Activated CD8-positive, alpha-beta memory T cell treated with anti-CD3 and anti-CD28 coated beads for 36 hours (primary cell): Measurements from ENCODE around the gene DHX9. TPM values are rescaled to one million over a fixed set of nuclear protein-coding genes. Genes with fewer than 3 reads are reported as not detected.
"Not testable (repeated sequence)": the region's sequence is repeated elsewhere in the genome, so short reads cannot be mapped to it uniquely, and the experiment has no call there.

Experiments used
- CTCF ChIA-PET: fragments of 350-600 bp; sonication (Branson Sonifier 250); formaldehyde crosslinking; loops from one replicate; lab custom pipeline; 2021; ENCODE audit warnings: antibody characterized with exemption; lab: Charles Lee
- POLR2A ChIA-PET: fragments of 350-600 bp; sonication (Branson Sonifier 250); formaldehyde crosslinking; loops from one replicate; lab custom pipeline; 2021; ENCODE audit warnings: antibody characterized with exemption; lab: Charles Lee
- total RNA-seq, 2 experiments: library from RNA; stranded (reverse); gene quantifications; one replicate each; pipeline ENCODE4 v1.2.3, GENCODE V29; 2021

DHX9 gene
- total RNA-seq, 2 experiments from 2014 or later = 335 to 338 TPM

- POLR2A ChIA-PET = no interaction called here
Measured at GRCh38 chr1:182877842-182878241, 38.7 kb downstream of the DHX9 start.

GRCh38 chr1:182884872-182885271 is 45.7 kb downstream of the DHX9 start:
- ChIA-PET CTCF (no interaction called here), POLR2A (no interaction called here)

More at GRCh38 chr1:182877842-182878241, 38.7 kb downstream of the DHX9 start:
- CTCF ChIA-PET = no interaction called here

DNA sequence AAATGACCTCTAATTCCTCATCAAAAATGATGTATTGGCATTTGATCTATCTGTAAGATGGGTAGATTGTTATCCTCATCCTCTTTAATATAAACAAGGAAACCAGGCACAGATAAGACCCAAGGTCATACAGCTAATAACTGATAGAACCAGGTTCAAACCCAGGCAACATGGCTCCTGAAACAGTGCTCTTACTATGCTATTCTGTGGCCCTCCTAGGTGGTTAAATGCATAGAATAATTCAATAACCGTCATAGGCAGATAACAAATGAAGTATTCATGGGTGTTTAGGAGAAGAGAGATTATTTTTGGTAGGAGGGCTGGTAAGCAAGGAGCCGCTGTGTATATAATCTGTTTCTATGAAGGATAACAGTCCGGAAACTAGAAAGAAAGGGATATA is 46.4 kb downstream of the DHX9 start:
- CTCF ChIA-PET = no interaction called here
- POLR2A ChIA-PET = no interaction called here

- ChIA-PET CTCF (no interaction called here), POLR2A (no interaction called here)
Measured at GRCh38 chr1:182886985-182887384, 47.8 kb downstream of the DHX9 start.

- ChIA-PET POLR2A (interaction anchor here (0.8 kb wide), 1 partner anchor 8 kb away, joined by 4 read pairs; no protein-coding TSS in a partner anchor), CTCF (no interaction called here)
Measured at GRCh38 chr1:182888736-182889531, 49.8 kb downstream of the DHX9 start.

DNA sequence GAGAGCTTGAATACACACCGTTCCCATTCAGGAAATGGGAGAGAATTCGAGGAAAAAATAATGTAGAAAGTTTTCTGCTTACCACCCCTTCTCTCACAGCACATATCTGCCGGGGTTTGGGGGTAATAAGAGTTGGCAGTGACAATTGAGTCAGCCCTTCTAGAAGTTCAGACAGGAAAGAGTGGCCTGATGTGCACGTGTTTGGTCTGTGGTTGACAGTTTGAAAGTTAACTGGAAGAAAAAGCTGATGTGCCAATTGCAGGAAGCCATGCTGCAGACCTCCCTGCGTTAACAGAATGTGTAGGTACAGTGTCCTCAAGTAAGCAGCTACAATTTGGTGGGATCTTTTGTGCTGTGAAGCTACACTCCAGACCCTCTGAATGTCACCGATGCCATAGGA is 50.9 kb downstream of the DHX9 start:
- POLR2A ChIA-PET = interaction anchor here (0.6 to 0.8 kb wide), 2 partner anchors 10 to 273 kb away, joined by 3 to 4 read pairs; no protein-coding TSS in a partner anchor
- CTCF ChIA-PET = no interaction called here

GRCh38 chr1:182890927-182891610 is 51.9 kb downstream of the DHX9 start:
- CTCF ChIA-PET = no interaction called here
- POLR2A ChIA-PET = no interaction called here

DNA sequence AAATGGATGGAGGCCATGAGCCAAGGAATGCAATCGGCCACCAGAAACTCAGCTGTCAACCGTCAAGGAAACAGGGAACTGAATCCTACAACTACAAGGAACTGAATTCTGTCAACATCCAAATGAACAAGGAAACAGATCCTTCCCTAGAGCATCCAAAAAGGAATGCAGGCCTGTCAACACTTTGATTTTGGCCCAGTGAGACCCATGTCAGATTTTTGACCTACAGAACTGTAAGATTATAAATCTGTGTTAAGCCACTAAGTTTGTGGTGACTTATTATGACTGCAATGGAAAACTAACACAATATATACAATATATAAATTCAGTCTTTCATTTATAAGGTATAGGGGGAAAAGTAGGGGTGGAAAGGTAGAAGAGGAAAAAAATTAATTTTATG is 58.5 kb downstream of the DHX9 start:
- POLR2A ChIA-PET = no interaction called here
- CTCF ChIA-PET = no interaction called here

GRCh38 chr1:182901946-182902345 is 62.8 kb downstream of the DHX9 start:
- POLR2A ChIA-PET, CTCF ChIA-PET: not testable (repeated sequence)

DNA sequence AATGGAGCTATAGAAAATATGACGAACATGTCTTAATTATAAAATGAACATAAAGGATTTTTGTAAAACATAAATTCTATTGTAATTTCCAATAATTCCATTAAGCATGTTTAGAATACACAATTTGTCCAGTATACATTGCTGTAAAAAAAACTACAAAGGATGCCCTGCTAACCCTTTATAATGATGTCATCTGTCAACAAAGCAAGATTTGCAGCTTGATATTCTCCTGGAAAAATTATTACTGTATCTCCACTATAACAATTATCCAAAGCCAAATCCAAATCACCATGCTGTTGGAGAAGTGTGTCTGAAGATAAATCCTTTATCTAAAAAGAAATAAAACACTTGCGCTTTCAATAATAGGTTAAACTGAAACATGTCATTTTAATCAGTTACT is 66.2 kb downstream of the DHX9 start:
- CTCF ChIA-PET = no interaction called here
- POLR2A ChIA-PET = interaction anchor here (0.6 kb wide), 1 partner anchor 141 kb away, joined by 3 read pairs; no protein-coding TSS in a partner anchor

GRCh38 chr1:182909578-182909977 is 70.4 kb downstream of the DHX9 start:
- ChIA-PET POLR2A (no interaction called here), CTCF (no interaction called here)

GRCh38 chr1:182910143-182910542 is 71.0 kb downstream of the DHX9 start:
- POLR2A ChIA-PET = no interaction called here
- CTCF ChIA-PET = no interaction called here

DNA sequence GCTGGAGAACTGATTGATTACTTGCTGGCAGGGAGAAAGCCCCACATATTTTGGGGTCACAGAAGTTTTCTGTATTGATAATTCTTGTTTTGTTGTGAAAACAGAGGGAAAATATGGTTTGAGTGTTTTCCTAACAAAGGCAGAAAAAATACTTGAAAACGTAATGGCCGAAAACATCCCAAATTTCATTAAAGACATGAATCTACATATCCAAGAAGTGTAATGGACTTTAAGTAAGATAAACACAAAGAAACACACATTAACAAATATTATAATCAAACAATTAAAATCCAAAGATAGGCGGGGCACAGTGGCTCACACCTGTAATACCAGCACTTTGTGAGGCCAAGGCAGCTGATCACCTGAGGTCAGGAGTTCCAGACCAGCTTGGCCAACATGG is 74.3 kb downstream of the DHX9 start:
- ChIA-PET POLR2A (no interaction called here), CTCF (no interaction called here)

- CTCF ChIA-PET = no interaction called here
- POLR2A ChIA-PET = no interaction called here
Measured at GRCh38 chr1:182917378-182917777, 78.2 kb downstream of the DHX9 start.

DNA sequence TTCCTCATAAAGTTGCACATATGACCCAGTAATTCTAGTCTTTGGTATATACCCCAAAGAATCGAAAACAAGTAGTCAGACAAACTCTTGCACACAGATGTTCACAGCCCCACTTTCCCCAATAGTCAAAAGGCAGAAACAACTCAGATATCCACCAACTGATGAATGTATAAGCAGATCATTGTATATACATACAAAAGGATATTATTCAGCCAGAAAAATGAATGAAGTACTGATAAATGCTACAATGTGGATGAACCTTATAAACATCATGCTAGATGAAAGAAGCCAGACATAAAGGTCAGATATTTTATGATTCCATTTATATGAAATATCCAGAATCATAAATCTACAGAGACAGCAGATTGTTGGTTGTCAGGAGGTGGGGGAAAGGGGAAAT is 86.5 kb downstream of the DHX9 start:
- CTCF ChIA-PET = no interaction called here

GRCh38 chr1:182927693-182928433 is 88.7 kb downstream of the DHX9 start:
- CTCF ChIA-PET = no interaction called here
- POLR2A ChIA-PET = no interaction called here

More for the DNA sequence above, 86.5 kb downstream of the DHX9 start:
- POLR2A ChIA-PET = no interaction called here

- POLR2A ChIA-PET = no interaction called here
- CTCF ChIA-PET = no interaction called here
Measured at GRCh38 chr1:182930985-182931384, 91.8 kb downstream of the DHX9 start.

DNA sequence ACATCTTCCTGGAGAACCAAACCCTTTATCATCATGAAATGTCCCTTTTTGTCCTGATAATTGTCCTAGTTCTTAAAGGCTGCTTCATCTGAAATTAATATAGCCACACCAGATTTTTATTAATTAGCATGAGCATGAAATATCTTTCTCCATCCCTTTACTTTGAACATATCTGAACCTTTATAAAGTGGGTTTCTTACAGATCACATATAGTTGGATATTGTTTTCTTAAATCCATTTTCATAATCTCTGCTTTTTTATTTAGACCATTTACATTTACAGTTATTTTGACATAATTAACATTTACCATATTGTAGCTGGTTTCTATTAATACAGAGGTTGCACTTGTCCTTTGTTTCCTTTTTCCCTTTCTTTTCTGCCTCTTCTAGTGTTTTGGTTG is 96.6 kb downstream of the DHX9 start:
- POLR2A ChIA-PET = no interaction called here
- CTCF ChIA-PET = no interaction called here
